ENCODE results near the gene SP6.

DNA sequence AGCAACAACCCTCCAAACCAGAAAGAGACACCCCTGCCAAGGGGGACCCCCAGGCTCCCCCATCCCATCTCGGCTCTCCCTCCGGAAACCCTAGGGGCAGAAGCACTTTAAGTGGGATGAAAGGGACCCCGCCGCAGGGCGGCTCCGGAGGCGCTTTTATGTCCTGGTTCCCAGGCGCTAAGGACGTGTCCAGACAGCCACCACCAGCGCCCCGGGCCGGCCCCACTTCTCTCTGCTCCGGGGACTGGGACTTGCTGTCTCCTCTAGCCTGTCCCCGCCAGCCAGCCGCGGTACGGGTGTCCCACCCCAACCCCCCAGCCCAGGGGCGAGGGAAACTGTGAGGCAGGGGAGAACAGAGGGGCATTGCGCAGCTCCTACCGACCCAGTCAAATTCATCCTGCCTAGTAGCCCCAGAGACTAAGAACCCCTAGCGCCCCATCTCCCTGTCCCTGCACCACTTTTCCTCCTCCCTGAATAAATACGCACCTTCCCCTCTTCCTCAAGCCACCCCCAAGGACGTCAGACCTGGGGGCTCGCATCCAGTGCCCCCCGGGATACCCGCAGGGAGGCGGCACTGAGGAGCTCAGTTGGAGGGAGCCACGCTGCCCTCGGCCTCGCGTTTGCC, 4.1 kb downstream of the SP6 start:
- TF ChIP-seq ZNF70 (CRISPR knock-in tag; IDR thresholded peaks at IDR 0.05) (no peak), PPARA (CRISPR knock-in tag; IDR thresholded peaks at IDR 0.05; ENCODE audit: borderline replicate concordance) (no peak)
